ENCODE results near the gene GID8. TPM values are rescaled to one million over a fixed set of nuclear protein-coding genes. Genes with fewer than 3 reads are reported as not detected.

GID8 gene
- total RNA-seq, 1 donor from 2014 or later: 35.8 TPM

- Mint-ChIP-seq H3K27ac (ENCODE audit: unreplicated experiment) (no peak overlapping the region), H3K4me1 (ENCODE audit: unreplicated experiment) (no peaks in the 10 kb centered on the region), H3K27me3 (ENCODE audit: unreplicated experiment) (peaks cover 43% of the 10 kb centered on the region), H3K36me3 (ENCODE audit: unreplicated experiment) (no peaks in the 10 kb centered on the region), H3K4me3 (ENCODE audit: unreplicated experiment) (no peak overlapping the region), H3K9me3 (ENCODE audit: unreplicated experiment) (no peaks in the 10 kb centered on the region)
- TF ChIP-seq CTCF (IDR thresholded peaks at IDR 0.05): no peak
- DNase-seq (ENCODE audit: extremely low spot score, unreplicated experiment): no peak
Measured at GRCh38 chr20:62995481-62995880, 57.5 kb downstream of the GID8 start.

GRCh38 chr20:62995898-62996595 lies 58.1 kb downstream of the GID8 start:
- no peak overlapping the region for H3K4me3 Mint-ChIP-seq (ENCODE audit: unreplicated experiment)
- no peaks in the 10 kb centered on the region for H3K36me3 Mint-ChIP-seq (ENCODE audit: unreplicated experiment)
- TF ChIP-seq CTCF (IDR thresholded peaks at IDR 0.05): no peak
- H3K4me1 Mint-ChIP-seq (ENCODE audit: unreplicated experiment): no peaks in the 10 kb centered on the region
- peaks cover 44% of the 10 kb centered on the region for H3K27me3 Mint-ChIP-seq (ENCODE audit: unreplicated experiment)
- no peaks in the 10 kb centered on the region for H3K9me3 Mint-ChIP-seq (ENCODE audit: unreplicated experiment)
- DNase-seq (ENCODE audit: extremely low spot score, unreplicated experiment): no peak
- H3K27ac Mint-ChIP-seq (ENCODE audit: unreplicated experiment): no peak overlapping the region

GRCh38 chr20:62996596-62996982 lies 58.6 kb downstream of the GID8 start:
- no peak overlapping the region for H3K27ac Mint-ChIP-seq (ENCODE audit: unreplicated experiment)
- no peaks in the 10 kb centered on the region for H3K36me3 Mint-ChIP-seq (ENCODE audit: unreplicated experiment)
- H3K9me3 Mint-ChIP-seq (ENCODE audit: unreplicated experiment): no peaks in the 10 kb centered on the region
- H3K4me3 Mint-ChIP-seq (ENCODE audit: unreplicated experiment): no peak overlapping the region
- peaks cover 44% of the 10 kb centered on the region for H3K27me3 Mint-ChIP-seq (ENCODE audit: unreplicated experiment)
- TF ChIP-seq CTCF (IDR thresholded peaks at IDR 0.05): no peak
- DNase-seq (ENCODE audit: extremely low spot score, unreplicated experiment): no peak
- H3K4me1 Mint-ChIP-seq (ENCODE audit: unreplicated experiment): no peaks in the 10 kb centered on the region

- H3K9me3 Mint-ChIP-seq (ENCODE audit: unreplicated experiment): no peaks in the 10 kb centered on the region
- no peak overlapping the region for H3K4me3 Mint-ChIP-seq (ENCODE audit: unreplicated experiment)
- H3K36me3 Mint-ChIP-seq (ENCODE audit: unreplicated experiment): no peaks in the 10 kb centered on the region
- no peak for DNase-seq (ENCODE audit: extremely low spot score, unreplicated experiment)
- no peak for TF ChIP-seq CTCF (IDR thresholded peaks at IDR 0.05)
- H3K4me1 Mint-ChIP-seq (ENCODE audit: unreplicated experiment): no peaks in the 10 kb centered on the region
- H3K27me3 Mint-ChIP-seq (ENCODE audit: unreplicated experiment): peaks cover 43% of the 10 kb centered on the region
- no peak overlapping the region for H3K27ac Mint-ChIP-seq (ENCODE audit: unreplicated experiment)
Measured at GRCh38 chr20:62997417-62998035, 59.6 kb downstream of the GID8 start.

Other genes with a start within 250 kb of the GID8 start
- 0.11 and 0.16 TPM in 2 replicates for gene NTSR1, start 229.3 kb upstream of the GID8 start, total RNA-seq
- gene MRGBP, start 141.7 kb upstream of the GID8 start, total RNA-seq: 11.2 and 11.4 TPM in 2 replicates
- 47.2 and 48.9 TPM in 2 replicates for gene OGFR, start 133.3 kb upstream of the GID8 start, total RNA-seq
- 1.7 and 1.8 TPM in 2 replicates for gene COL9A3, start 121.1 kb upstream of the GID8 start, total RNA-seq
- gene TCFL5, start 76.3 kb upstream of the GID8 start, total RNA-seq: 12.2 and 12.8 TPM in 2 replicates
- gene DIDO1, start 11.6 kb upstream of the GID8 start, total RNA-seq: 53.6 and 54.7 TPM in 2 replicates
- gene SLC17A9, start 14.6 kb downstream of the GID8 start, total RNA-seq: not detected in 2 replicates
- gene BHLHE23, start 68.8 kb downstream of the GID8 start, total RNA-seq: not detected in 2 replicates

Data from osteocyte (in vitro differentiated cells).